ENCODE data around the gene OXNAD1.
A peak's percentile ranks its signal among the peaks of the same experiment; 100 is the strongest.

Gene OXNAD1

GRCh38 chr3:16272588-16272987 lies 7.6 kb downstream of the OXNAD1 start:
- Histone ChIP-seq H3K27me3 (ENCODE audit: low read depth) (no peaks in the 10 kb centered on the region), H3K4me1 (peaks cover 4% of the 10 kb centered on the region), H3K4me3 (no peak overlapping the region), H3K36me3 (replicated peaks) (peaks cover 48% of the 10 kb centered on the region), H3K9me3 (no peaks in the 10 kb centered on the region)
- no peak for DNase-seq (ENCODE audit: low spot score in 2 of 2)
- in situ Hi-C loops (cut with MboI; ENCODE audit: low sequenced_read_pairs) = no loop called here

GRCh38 chr3:16273867-16274266 lies 8.9 kb downstream of the OXNAD1 start:
- Histone ChIP-seq H3K4me1 (no peaks in the 10 kb centered on the region), H3K36me3 (replicated peaks) (peaks cover 60% of the 10 kb centered on the region), H3K9me3 (no peaks in the 10 kb centered on the region), H3K4me3 (no peak overlapping the region), H3K27me3 (ENCODE audit: low read depth) (no peaks in the 10 kb centered on the region)
- no peak for DNase-seq (ENCODE audit: low spot score in 2 of 2)
- in situ Hi-C loops (cut with MboI; ENCODE audit: low sequenced_read_pairs) = no loop called here

GRCh38 chr3:16277471-16277870 lies 12.5 kb downstream of the OXNAD1 start:
- Histone ChIP-seq H3K4me3 (no peak overlapping the region), H3K9me3 (no peaks in the 10 kb centered on the region), H3K27me3 (ENCODE audit: low read depth) (no peaks in the 10 kb centered on the region), H3K36me3 (replicated peaks) (peaks cover 39% of the 10 kb centered on the region), H3K4me1 (no peaks in the 10 kb centered on the region)
- in situ Hi-C loops (cut with MboI; ENCODE audit: low sequenced_read_pairs) = no loop called here
- DNase-seq (ENCODE audit: low spot score in 2 of 2) = no peak

GRCh38 chr3:16279010-16279801 lies 14.2 kb downstream of the OXNAD1 start:
- Histone ChIP-seq H3K4me3 (no peak overlapping the region), H3K36me3 (replicated peaks) (peaks cover 35% of the 10 kb centered on the region), H3K27me3 (ENCODE audit: low read depth) (no peaks in the 10 kb centered on the region), H3K4me1 (peaks cover under 1% of the 10 kb centered on the region; the same call in 1 of the 2 replicates), H3K9me3 (no peaks in the 10 kb centered on the region)
- no peak for DNase-seq (ENCODE audit: low spot score in 2 of 2)
- in situ Hi-C loops (cut with MboI; ENCODE audit: low sequenced_read_pairs) = no loop called here

- peaks cover 5% of the 10 kb centered on the region; the same call in 1 of the 2 replicates for H3K4me1 ChIP-seq
- H3K4me3 ChIP-seq = no peak overlapping the region
- no peaks in the 10 kb centered on the region for H3K9me3 ChIP-seq
- no peak for DNase-seq (ENCODE audit: low spot score in 2 of 2)
- in situ Hi-C loops (cut with MboI; ENCODE audit: low sequenced_read_pairs) = no loop called here
- H3K36me3 ChIP-seq (replicated peaks) = peaks cover 28% of the 10 kb centered on the region
- H3K27me3 ChIP-seq (ENCODE audit: low read depth) = no peaks in the 10 kb centered on the region
Observed at GRCh38 chr3:16280671-16281070, 15.7 kb downstream of the OXNAD1 start.

GRCh38 chr3:16284633-16285032 lies 19.6 kb downstream of the OXNAD1 start:
- Histone ChIP-seq H3K36me3 (replicated peaks) (peaks cover 21% of the 10 kb centered on the region), H3K27me3 (ENCODE audit: low read depth) (no peaks in the 10 kb centered on the region), H3K4me1 (peaks cover 5% of the 10 kb centered on the region; the same call in 1 of the 2 replicates), H3K9me3 (no peaks in the 10 kb centered on the region), H3K4me3 (no peak overlapping the region)
- in situ Hi-C loops (cut with MboI; ENCODE audit: low sequenced_read_pairs) = loop anchor here (5.0 kb wide), 1 partner anchor 268 kb away; no protein-coding TSS in a partner anchor
- DNase-seq (ENCODE audit: low spot score in 2 of 2) = no peak

- H3K27me3 ChIP-seq (ENCODE audit: low read depth) = no peaks in the 10 kb centered on the region
- in situ Hi-C loops (cut with MboI; ENCODE audit: low sequenced_read_pairs) = loop anchor here (5.0 kb wide), 1 partner anchor 266 kb away; no protein-coding TSS in a partner anchor
- H3K4me1 ChIP-seq = peaks cover 5% of the 10 kb centered on the region; the same call in 1 of the 2 replicates
- H3K36me3 ChIP-seq (replicated peaks) = peaks cover 19% of the 10 kb centered on the region
- no peak for DNase-seq (ENCODE audit: low spot score in 2 of 2)
- H3K9me3 ChIP-seq = no peaks in the 10 kb centered on the region
- no peak overlapping the region for H3K4me3 ChIP-seq
Observed at GRCh38 chr3:16286161-16286560, 21.1 kb downstream of the OXNAD1 start.

- in situ Hi-C loops (cut with MboI; ENCODE audit: low sequenced_read_pairs) = loop anchor here (5.0 kb wide), 1 partner anchor 265 kb away; no protein-coding TSS in a partner anchor
- Histone ChIP-seq H3K9me3 (no peaks in the 10 kb centered on the region), H3K4me1 (peaks cover 5% of the 10 kb centered on the region; the same call in 1 of the 2 replicates), H3K4me3 (no peak overlapping the region), H3K36me3 (replicated peaks) (peaks cover 25% of the 10 kb centered on the region), H3K27me3 (ENCODE audit: low read depth) (no peaks in the 10 kb centered on the region)
- no peak for DNase-seq (ENCODE audit: low spot score in 2 of 2)
Observed at GRCh38 chr3:16286751-16287543, 21.9 kb downstream of the OXNAD1 start.

GRCh38 chr3:16288664-16289063 lies 23.7 kb downstream of the OXNAD1 start:
- in situ Hi-C loops (cut with MboI; ENCODE audit: low sequenced_read_pairs) = loop anchor here (5.0 kb wide), 1 partner anchor 264 kb away; no protein-coding TSS in a partner anchor
- H3K9me3 ChIP-seq = no peaks in the 10 kb centered on the region
- no peaks in the 10 kb centered on the region for H3K27me3 ChIP-seq (ENCODE audit: low read depth)
- H3K4me3 ChIP-seq = no peak overlapping the region
- H3K36me3 ChIP-seq (replicated peaks) = peaks cover 26% of the 10 kb centered on the region
- H3K4me1 ChIP-seq = peaks cover 5% of the 10 kb centered on the region; the same call in 1 of the 2 replicates
- no peak for DNase-seq (ENCODE audit: low spot score in 2 of 2)

- H3K36me3 ChIP-seq (replicated peaks) = peaks cover 23% of the 10 kb centered on the region
- in situ Hi-C loops (cut with MboI; ENCODE audit: low sequenced_read_pairs) = loop anchor here (5.0 kb wide), 1 partner anchor 263 kb away; no protein-coding TSS in a partner anchor
Observed at GRCh38 chr3:16289144-16289889, 24.3 kb downstream of the OXNAD1 start.

GRCh38 chr3:16290007-16290826 lies 25.2 kb downstream of the OXNAD1 start:
- Histone ChIP-seq H3K36me3 (replicated peaks) (peaks cover 28% of the 10 kb centered on the region), H3K27me3 (ENCODE audit: low read depth) (no peaks in the 10 kb centered on the region), H3K9me3 (no peaks in the 10 kb centered on the region), H3K4me3 (no peak overlapping the region), H3K4me1 (no peaks in the 10 kb centered on the region)
- peak; percentile 36 to 42 for DNase-seq (ENCODE audit: low spot score in 2 of 2)
- in situ Hi-C loops (cut with MboI; ENCODE audit: low sequenced_read_pairs) = no loop called here

More at GRCh38 chr3:16289144-16289889, 24.3 kb downstream of the OXNAD1 start:
- Histone ChIP-seq H3K4me3 (no peak overlapping the region), H3K4me1 (peaks cover 3% of the 10 kb centered on the region; the same call in 1 of the 2 replicates), H3K9me3 (no peaks in the 10 kb centered on the region), H3K27me3 (ENCODE audit: low read depth) (no peaks in the 10 kb centered on the region)
- no peak for DNase-seq (ENCODE audit: low spot score in 2 of 2)

- in situ Hi-C loops (cut with MboI; ENCODE audit: low sequenced_read_pairs) = no loop called here
- H3K36me3 ChIP-seq (replicated peaks) = peaks cover 33% of the 10 kb centered on the region
Observed at GRCh38 chr3:16290827-16291196, 25.8 kb downstream of the OXNAD1 start.

More at GRCh38 chr3:16290827-16291196, 25.8 kb downstream of the OXNAD1 start:
- Histone ChIP-seq H3K4me1 (no peaks in the 10 kb centered on the region), H3K4me3 (no peak overlapping the region), H3K9me3 (no peaks in the 10 kb centered on the region), H3K27me3 (ENCODE audit: low read depth) (no peaks in the 10 kb centered on the region)
- no peak for DNase-seq (ENCODE audit: low spot score in 2 of 2)
